Stimulated activated CD4-positive, alpha-beta T cell treated with anti-CD3 and anti-CD28 coated beads, TNF-alpha, amount 100 ng/mL, for 1 hour (primary cell): ENCODE measurements around the gene SPTBN4.

Source experiments
- DNase-seq, 3 donors: peaks; one replicate each; pipeline ENCODE4 v3.0.0-alpha.2; 2020; ENCODE audit warnings: low read depth in 3 of 3, low spot score in 1 of 3

Gene SPTBN4

DNA sequence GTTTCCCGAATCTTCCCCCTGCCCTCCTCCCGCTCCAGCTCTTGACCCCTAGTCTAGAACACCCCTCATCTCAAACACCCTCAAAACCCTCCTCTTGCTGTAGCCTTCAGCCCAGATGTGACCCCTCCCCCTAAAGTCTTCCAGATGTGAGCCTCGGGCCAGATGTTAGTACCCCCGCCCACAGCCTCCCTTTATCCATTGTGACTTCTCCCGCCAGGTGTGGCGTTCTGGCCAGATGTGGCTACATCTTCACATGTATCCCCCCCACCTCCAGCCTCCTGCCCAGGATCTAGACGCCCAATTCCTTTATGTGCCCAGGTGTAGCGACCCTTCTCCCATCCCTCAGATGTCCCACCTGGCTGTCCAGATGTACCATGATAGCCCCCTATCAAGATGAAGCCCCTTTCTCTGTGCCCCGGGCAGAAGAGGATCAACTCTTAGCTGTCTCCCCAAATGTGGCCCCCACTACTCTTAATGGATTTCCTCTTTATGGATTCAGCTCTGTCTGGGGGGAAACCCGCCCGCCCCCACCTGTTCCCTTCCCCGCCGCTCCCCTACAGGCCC, 133.9 kb downstream of the SPTBN4 start:
- no peak for DNase-seq

DNA sequence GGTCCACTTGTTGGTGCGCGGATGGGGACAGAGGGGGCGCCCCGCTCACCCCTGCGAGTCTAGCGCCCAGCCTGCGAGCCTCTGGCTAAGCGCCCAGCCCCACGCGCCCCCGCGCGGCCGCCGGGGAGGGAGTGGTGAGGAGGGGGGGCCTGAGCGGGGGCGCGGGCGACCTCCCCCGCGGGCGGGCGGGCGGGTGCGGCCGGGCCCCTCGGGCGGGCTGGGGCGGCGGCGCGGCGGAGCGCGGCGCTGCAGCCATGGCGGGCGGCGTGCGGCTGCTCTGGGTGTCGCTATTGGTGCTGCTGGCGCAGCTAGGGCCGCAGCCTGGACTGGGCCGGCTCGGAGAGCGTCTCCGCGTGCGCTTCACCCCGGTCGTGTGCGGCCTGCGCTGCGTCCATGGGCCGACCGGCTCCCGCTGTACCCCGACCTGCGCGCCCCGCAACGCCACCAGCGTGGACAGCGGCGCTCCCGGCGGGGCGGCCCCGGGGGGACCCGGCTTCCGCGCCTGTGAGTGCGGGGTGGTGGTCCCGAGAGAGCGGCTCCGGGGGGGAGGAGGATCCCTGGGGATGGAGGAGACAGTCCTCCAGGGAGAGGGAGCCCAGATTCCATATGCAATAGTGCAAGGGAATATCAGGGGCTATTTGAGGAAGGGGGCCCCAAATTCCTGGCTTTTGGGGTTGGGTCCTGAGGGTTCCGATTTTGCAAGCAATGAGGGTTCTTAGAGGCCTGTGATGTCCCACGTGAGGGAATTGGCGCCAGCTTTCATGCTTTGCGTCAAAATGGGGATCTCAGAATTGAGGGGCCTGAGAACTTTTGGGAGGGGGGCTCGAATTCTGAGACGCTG, 134.6 kb downstream of the SPTBN4 start, which contains the start of gene LTBP4:
Gene LTBP4, plus strand, starts transcription at position 236 of the 841 bp plus-strand sequence. Its CDS starts 19 bp downstream, at position 255.
- no peak for DNase-seq

DNA sequence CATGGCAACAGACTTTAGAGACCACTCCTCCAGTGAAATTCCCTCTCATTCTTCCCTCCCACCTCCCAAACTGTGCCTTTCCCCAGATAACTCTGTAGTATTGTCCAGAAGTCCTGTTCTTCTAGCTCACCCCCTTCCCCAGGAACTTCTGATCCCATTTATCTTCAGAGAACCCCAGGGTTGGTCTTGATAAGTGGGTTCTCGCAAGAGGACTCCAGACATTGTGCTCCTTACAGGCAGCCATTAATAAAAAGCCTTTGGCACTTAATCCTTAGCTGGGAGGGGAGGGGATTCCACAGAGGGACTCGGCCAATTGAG, 136.2 kb downstream of the SPTBN4 start:
- DNase-seq = no peak

DNA sequence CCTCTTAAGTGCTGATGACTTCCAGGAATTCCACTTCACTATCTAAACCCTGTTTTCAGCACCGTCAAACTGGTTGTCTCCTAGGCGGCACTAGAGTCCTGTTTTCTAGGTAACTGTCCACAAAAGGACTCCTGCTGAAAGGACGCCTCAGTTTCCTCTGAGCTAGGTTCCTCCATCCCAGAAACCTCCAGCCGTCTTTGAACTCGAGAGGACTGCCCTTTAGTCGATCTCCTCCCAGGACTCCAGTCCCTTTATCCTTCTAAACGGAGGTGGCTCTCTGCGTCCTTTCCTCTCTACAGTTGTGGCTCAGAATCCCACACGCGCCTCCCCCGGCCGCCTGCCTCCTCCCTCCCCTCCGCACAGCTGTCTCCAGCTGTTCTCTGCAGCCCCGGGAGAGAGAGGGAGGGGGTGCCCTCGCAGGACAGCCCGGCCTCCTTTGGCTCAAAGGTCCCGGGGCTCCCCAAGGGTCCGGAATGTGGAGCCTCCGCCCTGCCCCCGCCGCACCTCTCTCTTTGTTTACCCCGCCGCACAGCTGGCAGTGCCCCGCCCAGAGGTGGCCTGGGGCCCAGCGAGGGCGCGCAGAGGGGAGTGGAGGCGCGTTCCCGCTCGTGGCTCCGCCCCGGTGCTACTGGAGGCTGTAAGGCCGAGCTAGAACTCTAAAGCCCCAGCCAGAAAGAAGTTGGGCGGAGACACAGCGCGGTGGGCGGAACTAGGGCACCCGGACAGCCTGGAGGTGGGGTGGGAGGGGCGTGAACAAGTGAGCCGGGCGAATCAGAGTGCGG, 136.8 kb downstream of the SPTBN4 start:
- peak; percentile 88 to 91 (median 88) for DNase-seq

DNA sequence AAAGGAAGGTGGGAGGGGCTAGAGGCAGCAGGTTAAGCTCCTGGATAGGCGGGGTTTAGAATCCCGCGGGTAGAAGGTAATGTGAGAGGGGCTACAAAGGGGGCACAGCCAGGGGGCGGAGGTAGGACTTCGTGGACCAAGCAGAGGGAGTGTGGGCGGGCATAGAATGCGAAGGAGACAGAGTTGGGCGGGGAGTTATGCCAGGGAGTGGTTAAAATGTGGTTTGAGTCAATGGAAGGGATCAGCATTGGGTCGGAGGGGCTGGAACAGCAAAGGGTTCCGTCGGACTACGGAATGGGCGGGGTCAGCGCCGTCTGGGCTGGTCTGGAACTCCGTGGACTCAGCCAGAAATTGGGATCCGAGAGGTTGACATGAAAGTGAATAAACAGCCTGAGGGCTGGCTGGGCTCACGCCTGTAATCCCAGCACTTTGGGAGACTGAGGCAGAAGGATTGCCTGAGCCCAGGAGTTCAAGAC, 137.4 kb downstream of the SPTBN4 start:
- DNase-seq = no peak

DNA sequence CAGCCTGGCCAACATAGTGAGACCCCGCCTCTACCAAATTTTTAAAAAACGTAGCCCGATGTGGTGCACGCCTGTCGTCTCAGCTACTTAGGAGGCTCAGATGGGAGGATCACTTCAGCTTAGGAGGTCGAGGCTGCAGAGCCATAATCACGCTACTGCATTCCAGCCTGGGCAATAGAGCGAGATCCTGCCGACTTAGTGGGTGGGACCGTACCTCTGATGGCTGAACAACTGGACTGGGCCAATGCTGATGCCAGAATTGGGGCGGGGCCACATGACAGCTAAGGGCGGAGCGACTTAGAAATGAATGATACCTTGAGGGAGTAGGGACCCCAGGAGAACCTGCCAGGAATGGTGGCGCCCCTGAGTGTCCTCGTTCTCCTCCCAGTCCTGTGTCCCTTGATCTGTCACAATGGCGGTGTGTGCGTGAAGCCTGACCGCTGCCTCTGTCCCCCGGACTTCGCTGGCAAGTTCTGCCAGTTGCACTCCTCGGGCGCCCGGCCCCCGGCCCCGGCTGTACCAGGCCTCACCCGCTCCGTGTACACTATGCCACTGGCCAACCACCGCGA, 137.9 kb downstream of the SPTBN4 start:
- DNase-seq = no peak

DNA sequence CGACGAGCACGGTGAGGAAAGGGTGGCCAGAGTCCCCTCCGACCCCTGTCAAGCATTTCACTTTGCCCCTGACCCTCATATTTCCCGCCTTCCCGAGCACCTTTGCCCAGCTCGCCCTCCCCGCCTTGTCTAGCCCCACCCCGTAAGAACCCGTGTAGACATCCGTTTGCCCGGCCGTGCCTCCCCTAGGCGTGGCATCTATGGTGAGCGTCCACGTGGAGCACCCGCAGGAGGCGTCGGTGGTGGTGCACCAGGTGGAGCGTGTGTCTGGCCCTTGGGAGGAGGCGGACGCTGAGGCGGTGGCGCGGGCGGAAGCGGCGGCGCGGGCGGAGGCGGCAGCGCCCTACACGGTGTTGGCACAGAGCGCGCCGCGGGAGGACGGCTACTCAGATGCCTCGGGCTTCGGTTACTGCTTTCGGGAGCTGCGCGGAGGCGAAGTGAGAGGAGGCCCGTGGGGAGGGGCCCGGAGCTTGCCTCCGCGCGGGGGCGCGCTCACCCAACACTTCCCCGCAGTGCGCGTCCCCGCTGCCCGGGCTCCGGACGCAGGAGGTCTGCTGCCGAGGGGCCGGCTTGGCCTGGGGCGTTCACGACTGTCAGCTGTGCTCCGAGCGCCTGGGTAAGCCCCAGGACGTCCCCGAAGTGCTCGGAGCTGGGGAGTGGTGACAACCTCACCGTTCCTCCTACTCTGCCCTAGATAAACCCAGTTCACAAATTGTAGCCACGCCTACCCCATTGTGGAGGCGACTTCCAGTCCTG, 138.6 kb downstream of the SPTBN4 start:
- peak; percentile 54 to 65 (median 63) for DNase-seq

DNA sequence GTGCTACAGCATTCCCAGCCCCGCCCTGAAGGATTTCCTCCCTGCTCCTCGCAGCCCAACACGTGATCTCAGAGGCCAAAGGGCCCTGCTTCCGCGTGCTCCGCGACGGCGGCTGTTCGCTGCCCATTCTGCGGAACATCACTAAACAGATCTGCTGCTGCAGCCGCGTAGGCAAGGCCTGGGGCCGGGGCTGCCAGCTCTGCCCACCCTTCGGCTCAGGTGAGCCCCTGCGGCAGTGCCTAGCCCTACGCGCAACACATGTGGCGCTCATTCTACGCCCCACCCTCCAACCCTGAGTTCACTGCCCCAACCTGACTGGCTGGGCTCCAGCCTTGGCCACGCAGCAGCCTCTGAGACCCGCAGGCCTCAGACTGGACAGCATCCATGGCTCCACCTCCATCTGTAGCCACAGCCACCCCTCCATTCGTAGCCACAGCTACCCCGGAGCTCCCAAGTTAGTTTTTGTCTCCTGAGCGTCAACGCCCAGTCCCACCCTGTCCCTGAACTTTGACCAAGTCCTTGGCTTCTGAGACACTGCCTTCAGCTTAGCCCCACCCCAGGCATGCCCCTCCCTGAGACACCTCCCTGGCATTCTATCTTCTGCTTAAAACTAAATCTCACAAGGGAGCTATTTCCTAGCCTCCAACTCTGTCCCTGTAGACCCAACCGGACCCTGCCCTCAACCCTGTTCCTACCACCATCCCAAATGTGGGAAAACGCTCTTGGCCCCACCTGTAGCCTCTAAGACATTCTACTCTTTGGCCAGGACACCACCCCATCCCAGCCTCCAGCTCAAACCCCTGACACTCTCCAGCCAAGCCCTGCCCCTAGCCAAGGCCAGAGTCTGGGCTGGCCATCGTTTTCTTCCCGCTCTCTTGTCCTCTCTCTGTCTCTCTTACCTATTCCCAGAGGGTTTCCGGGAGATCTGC, 140.8 kb downstream of the SPTBN4 start:
- no peak for DNase-seq

DNA sequence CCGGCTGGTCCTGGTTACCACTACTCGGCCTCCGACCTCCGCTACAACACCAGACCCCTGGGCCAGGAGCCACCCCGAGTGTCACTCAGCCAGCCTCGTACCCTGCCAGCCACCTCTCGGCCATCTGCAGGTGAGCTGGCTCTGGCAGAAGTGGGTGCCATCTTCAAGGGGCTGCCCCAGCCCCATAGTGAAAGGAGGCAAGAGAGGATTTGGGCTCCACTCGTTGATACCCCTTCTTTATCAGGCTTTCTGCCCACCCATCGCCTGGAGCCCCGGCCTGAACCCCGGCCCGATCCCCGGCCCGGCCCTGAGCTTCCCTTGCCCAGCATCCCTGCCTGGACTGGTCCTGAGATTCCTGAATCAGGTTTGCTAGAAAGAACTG, 141.4 kb downstream of the SPTBN4 start:
- no peak for DNase-seq

DNA sequence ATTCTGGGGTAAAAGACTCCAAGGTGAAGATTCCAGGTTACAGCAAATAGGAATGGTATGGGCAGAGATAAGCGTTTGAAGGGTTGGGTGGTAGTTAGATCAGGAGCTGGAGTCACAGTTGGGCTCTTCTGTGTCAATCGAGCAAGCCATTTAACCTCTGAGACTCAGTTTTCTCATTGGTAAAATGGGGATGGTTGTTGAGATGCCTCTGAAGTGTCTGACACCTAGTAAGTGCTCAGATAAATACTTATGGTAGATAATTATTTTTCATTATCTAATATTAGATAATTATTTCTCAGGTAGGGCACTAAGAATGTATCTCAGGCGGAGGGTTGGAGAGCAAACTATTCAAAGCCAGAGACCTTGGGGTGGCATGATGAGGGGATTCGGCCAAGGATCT, 142.2 kb downstream of the SPTBN4 start:
- DNase-seq = no peak

DNA sequence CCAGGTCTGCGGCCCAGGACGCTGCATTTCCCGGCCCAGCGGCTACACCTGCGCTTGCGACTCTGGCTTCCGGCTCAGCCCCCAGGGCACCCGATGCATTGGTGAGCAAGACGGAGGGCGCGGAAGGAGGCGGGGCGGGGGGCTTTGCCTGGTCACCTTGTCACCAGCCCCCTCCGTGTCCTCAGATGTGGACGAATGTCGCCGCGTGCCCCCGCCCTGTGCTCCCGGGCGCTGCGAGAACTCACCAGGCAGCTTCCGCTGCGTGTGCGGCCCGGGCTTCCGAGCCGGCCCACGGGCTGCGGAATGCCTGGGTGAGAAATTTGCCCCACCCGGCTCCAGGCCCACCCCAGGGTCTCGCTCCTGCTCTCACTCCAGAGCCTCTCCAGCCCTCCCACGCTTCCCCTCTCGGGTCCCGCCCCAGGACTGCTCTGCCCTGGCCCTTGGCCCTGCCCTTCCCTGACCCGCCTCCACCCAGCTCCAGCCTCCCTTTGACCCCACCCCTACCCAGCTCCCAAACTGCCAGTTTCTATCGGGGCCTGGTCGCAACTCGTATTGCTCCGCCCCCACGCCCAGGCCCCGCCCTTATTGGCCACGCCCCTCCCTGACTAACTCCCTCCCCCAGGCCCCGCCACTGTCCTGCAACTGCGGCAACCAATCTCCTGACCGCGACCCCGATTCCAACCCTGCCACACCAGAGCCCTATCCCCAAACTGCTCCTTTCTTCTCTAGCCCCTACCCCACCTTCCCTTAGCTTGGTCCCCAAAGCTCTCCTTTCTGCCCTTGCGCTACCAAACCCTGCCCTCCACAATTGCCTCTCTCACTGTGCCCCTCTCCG, 143.0 kb downstream of the SPTBN4 start:
- peak; percentile 71 to 91 (median 72) for DNase-seq

DNA sequence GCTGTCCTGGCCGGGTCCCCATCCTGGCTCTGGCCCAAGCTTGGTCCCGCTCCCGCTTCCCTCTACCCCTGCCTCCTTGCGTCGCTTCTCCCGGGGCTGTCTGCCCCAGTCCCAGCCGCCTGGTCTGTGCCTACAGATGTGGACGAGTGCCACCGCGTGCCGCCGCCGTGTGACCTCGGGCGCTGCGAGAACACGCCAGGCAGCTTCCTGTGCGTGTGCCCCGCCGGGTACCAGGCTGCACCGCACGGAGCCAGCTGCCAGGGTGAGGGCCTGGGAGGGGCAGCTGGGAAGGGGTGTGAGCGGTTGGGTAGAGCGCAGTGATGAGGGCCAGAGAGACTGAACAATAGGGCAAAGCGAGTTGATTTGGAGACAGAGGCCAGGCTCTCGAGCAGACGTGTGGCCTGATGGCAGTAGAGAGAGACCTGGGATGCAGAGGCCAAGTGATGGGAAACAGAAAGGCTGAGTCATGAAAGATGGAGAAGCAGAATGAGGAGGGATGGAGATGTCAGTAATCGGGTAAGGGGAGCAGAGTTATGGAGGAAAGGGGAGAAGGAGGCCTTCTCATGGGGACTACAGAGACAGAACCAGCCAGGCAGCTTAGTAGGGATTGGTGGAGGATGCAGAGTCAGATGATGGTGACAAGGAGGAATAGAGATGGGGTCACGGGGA, 143.7 kb downstream of the SPTBN4 start:
- no peak for DNase-seq

DNA sequence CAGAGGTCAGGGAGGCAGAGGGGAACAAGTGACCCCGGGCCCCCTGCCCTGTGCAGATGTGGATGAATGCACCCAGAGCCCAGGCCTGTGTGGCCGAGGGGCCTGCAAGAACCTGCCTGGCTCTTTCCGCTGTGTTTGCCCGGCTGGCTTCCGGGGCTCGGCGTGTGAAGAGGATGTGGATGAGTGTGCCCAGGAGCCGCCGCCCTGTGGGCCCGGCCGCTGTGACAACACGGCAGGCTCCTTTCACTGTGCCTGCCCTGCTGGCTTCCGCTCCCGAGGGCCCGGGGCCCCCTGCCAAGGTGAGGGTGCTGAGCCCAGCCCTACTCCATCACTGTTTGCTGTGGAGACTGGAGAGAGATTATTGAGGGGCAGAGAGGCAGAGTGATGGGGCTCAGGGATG, 144.3 kb downstream of the SPTBN4 start:
- no peak for DNase-seq

DNA sequence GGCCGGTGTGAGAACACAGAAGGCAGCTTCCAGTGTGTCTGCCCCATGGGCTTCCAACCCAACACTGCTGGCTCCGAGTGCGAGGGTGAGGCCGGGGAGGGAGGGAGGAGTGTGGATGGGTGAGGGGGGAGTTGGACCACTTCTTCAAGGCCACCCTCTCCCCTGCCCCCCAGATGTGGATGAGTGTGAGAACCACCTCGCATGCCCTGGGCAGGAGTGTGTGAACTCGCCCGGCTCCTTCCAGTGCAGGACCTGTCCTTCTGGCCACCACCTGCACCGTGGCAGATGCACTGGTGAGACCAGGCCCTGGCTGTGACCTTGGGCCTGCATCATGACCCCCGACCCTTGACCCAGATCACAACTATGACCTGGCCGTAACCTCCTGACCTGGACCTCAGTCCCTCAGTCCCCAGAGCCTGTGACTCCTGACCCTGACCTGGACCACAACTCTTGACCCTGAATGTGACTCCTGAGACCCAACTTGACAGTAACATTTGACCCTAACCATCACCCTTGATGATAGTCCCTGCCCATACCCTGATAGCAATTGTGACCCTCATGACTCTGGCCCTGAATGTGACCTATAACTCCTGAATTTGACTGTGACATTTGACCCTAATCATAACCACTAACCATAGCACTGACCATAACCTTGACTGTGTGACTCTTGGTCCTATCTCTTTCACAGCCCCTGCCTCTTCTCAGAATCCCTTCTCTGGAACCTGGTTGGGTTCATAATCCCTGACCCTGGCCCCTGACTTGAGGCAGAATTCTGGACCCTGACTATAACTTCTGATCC, 145.3 kb downstream of the SPTBN4 start:
- no peak for DNase-seq

DNA sequence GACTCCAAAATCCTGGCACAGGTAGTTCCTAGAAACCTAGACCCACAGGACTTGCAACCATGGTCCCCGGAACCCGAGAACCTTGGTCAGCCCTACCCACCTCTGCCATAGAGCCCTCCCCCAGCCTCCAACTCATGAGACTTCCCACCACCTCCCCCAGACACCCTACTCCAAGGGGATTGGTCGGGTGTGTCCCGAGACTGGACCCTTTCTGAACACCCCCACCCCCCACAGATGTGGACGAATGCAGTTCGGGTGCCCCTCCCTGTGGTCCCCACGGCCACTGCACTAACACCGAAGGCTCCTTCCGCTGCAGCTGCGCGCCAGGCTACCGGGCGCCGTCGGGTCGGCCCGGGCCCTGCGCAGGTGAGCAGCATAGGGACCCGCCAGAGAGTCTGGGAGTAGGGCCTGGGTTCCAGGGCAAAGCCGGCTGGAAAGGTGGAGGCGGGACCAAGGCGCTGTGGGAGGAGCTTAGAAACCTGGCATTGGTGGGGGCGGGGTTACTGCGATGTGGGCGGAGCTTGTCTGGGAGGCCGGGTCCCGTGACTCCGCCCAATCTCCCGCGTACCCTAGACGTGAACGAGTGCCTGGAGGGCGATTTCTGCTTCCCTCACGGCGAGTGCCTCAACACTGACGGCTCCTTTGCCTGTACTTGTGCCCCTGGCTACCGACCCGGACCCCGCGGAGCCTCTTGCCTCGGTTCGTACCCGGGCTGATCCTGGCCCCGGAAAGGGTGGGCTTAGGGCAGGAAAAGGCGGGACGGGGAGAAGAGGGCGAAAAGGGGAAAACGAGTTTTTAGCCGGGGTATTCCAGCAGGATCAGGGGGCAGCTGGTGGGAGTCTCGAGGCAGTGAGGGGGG, 146.3 kb downstream of the SPTBN4 start:
- peak in 2 of 3 donors; percentile 57 to 79 for DNase-seq
